Loucy (cell line): Measurements from ENCODE around the gene NRG3.

Experiments
- H2AFZ ChIP-seq: fragments of 200-600 bp; sonication (generic); 2 replicates; pipeline ENCODE4 v1.6.0; 2016; ENCODE audit warnings: antibody characterized with exemption, mild to moderate bottlenecking, low read length, moderate library complexity
- H3F3A ChIP-seq: fragments of 200-600 bp; 2 replicates; pipeline ENCODE4 v1.6.0; 2016; ENCODE audit warnings: antibody characterized with exemption, low read depth, mild to moderate bottlenecking
- H3K27me3 ChIP-seq: fragments of 200-600 bp; sonication (generic); 2 replicates; pipeline ENCODE4 v1.6.1; 2014; ENCODE audit warnings: low read length, mild to moderate bottlenecking; ENCODE audit not compliant: insufficient read depth, poor library complexity, severe bottlenecking
- H3K36me3 ChIP-seq: fragments of 200-600 bp; sonication (generic); 2 replicates; pipeline ENCODE4 v1.6.1; 2016; ENCODE audit warnings: low read length; ENCODE audit not compliant: insufficient read depth
- H3K4me1 ChIP-seq: fragments of 200-600 bp; sonication (generic); 2 replicates; pipeline ENCODE4 v1.5.1; 2014; ENCODE audit warnings: low read length, mild to moderate bottlenecking; ENCODE audit not compliant: insufficient read depth, poor library complexity, severe bottlenecking
- H3K4me2 ChIP-seq: fragments of 200-600 bp; sonication (generic); 2 replicates; pipeline ENCODE4 v1.6.0; 2014; ENCODE audit warnings: antibody characterized with exemption, low read length, low read depth, mild to moderate bottlenecking; ENCODE audit not compliant: poor library complexity, severe bottlenecking
- H3K4me3 ChIP-seq: fragments of 200-600 bp; sonication (generic); 2 replicates; pipeline ENCODE4 v1.5.1; 2014; ENCODE audit warnings: low read length, mild to moderate bottlenecking, mixed read lengths; ENCODE audit not compliant: poor library complexity, severe bottlenecking
- H3K79me2 ChIP-seq: fragments of 200-600 bp; sonication (generic); 2 replicates; pipeline ENCODE4 v1.6.1; 2014; ENCODE audit warnings: low read length; ENCODE audit not compliant: insufficient read depth
- H3K9ac ChIP-seq: fragments of 200-600 bp; sonication (generic); 2 replicates; pipeline ENCODE4 v1.6.0; 2014; ENCODE audit warnings: mild to moderate bottlenecking, low read depth, low read length, moderate library complexity; ENCODE audit not compliant: poor library complexity, severe bottlenecking
- H3K9me2 ChIP-seq: fragments of 200-600 bp; sonication (generic); replicated peaks from 2 replicates; pipeline ENCODE4 v1.6.1; 2016; ENCODE audit warnings: low read depth, low read length, mixed read lengths
- H3K9me3 ChIP-seq: fragments of 200-600 bp; sonication (generic); 2 replicates; pipeline ENCODE4 v1.6.1; 2014; ENCODE audit warnings: mild to moderate bottlenecking, antibody characterized with exemption, low read length, low read depth; ENCODE audit not compliant: insufficient read depth
- H4K20me1 ChIP-seq: fragments of 200-600 bp; sonication (generic); 2 replicates; pipeline ENCODE4 v1.6.0; 2014; ENCODE audit warnings: antibody characterized with exemption, low read length, mild to moderate bottlenecking; ENCODE audit not compliant: insufficient read depth, poor library complexity, severe bottlenecking
- CTCF ChIP-seq: fragments of 200-600 bp; sonication (generic); conservative IDR thresholded peaks from 2 replicates; pipeline ENCODE4 v1.5.1; 2014; ENCODE audit warnings: mild to moderate bottlenecking, antibody characterized with exemption, low read length
- EZH2phosphoT487 ChIP-seq: fragments of 200-600 bp; IDR thresholded peaks from 2 replicates; pipeline ENCODE4 v1.6.1; 2018; ENCODE audit warnings: antibody characterized with exemption, mild to moderate bottlenecking, moderate library complexity, borderline replicate concordance

The NRG3 gene

GRCh38 chr10:82622479-82622878 lies 747.5 kb downstream of the NRG3 start:
- H3K9me3 ChIP-seq, result no peaks in the 10 kb centered on the region
- H3K4me3 ChIP-seq, result no peak overlapping the region
- no peaks in the 10 kb centered on the region for H3K79me2 ChIP-seq
- no peaks in the 10 kb centered on the region for H3K27me3 ChIP-seq
- H3F3A ChIP-seq, result no peaks in the 10 kb centered on the region
- no peak overlapping the region for H3K4me2 ChIP-seq
- H3K9ac ChIP-seq, result no peak overlapping the region
- no peaks in the 10 kb centered on the region for H3K9me2 ChIP-seq
- H2AFZ ChIP-seq, result no peak overlapping the region
- no peaks in the 10 kb centered on the region for H3K36me3 ChIP-seq
- TF ChIP-seq EZH2phosphoT487 (no peak), CTCF (no peak)
- H3K4me1 ChIP-seq, result no peaks in the 10 kb centered on the region
- no peaks in the 10 kb centered on the region for H4K20me1 ChIP-seq

GRCh38 chr10:82625512-82626189 lies 750.7 kb downstream of the NRG3 start:
- Histone ChIP-seq H3K9me2 (no peaks in the 10 kb centered on the region), H3K4me3 (no peak overlapping the region), H3F3A (no peaks in the 10 kb centered on the region), H3K27me3 (no peaks in the 10 kb centered on the region), H4K20me1 (no peaks in the 10 kb centered on the region), H3K9me3 (no peaks in the 10 kb centered on the region), H3K79me2 (no peaks in the 10 kb centered on the region), H2AFZ (no peak overlapping the region), H3K4me1 (no peaks in the 10 kb centered on the region), H3K36me3 (no peaks in the 10 kb centered on the region), H3K9ac (no peak overlapping the region), H3K4me2 (no peak overlapping the region)
- TF ChIP-seq CTCF (no peak), EZH2phosphoT487 (no peak)

- Histone ChIP-seq H4K20me1 (no peaks in the 10 kb centered on the region), H3K9me3 (no peaks in the 10 kb centered on the region), H3F3A (no peaks in the 10 kb centered on the region), H3K4me2 (no peak overlapping the region), H2AFZ (no peak overlapping the region), H3K79me2 (no peaks in the 10 kb centered on the region), H3K9ac (no peak overlapping the region), H3K4me3 (no peak overlapping the region), H3K27me3 (no peaks in the 10 kb centered on the region), H3K36me3 (no peaks in the 10 kb centered on the region), H3K9me2 (no peaks in the 10 kb centered on the region), H3K4me1 (no peaks in the 10 kb centered on the region)
- TF ChIP-seq CTCF (no peak), EZH2phosphoT487 (no peak)
These were observed 753.4 kb downstream of the NRG3 start for GRCh38 chr10:82628373-82628772.
